Dedifferentiated amniotic fluid mesenchymal stem cell (primary cell): ENCODE measurements around the gene HOXB7.

Experiments
- DNase-seq: peaks from one replicate; pipeline ENCODE4 v3.0.0-alpha.2; 2016; ENCODE audit errors: extremely low spot score

Gene HOXB7

GRCh38 chr17:48610282-48611211, at the start of gene HOXB7:
Gene HOXB7, minus strand, starts transcription at chr17:48611017. Its CDS starts 99 bp downstream, at chr17:48610918.
- DNase-seq = no peak

GRCh38 chr17:48655913-48656312, 45.1 kb upstream of the HOXB7 start:
- no peak for DNase-seq

DNA sequence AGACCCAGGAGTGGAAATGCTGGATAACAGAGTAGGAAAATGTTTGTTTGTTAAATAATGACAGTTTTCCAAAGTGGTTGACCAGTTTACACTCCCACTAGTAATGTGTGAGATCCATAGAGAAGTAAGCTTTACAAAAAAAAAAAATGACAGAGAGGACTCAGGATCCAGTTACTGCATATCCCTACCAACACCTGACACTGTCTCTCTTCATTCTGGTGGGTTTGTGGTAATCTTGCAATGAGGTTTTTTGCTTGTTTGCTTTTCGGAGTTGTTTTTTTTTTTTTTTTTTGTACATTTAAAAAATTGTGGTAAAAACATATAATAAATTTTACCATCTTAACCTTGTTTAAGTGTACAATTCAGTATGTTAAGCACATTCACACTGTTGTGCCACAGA, 38.9 kb upstream of the HOXB7 start:
- DNase-seq = no peak

- DNase-seq = no peak
These were observed 37.1 kb upstream of the HOXB7 start for GRCh38 chr17:48647963-48648245.

DNA sequence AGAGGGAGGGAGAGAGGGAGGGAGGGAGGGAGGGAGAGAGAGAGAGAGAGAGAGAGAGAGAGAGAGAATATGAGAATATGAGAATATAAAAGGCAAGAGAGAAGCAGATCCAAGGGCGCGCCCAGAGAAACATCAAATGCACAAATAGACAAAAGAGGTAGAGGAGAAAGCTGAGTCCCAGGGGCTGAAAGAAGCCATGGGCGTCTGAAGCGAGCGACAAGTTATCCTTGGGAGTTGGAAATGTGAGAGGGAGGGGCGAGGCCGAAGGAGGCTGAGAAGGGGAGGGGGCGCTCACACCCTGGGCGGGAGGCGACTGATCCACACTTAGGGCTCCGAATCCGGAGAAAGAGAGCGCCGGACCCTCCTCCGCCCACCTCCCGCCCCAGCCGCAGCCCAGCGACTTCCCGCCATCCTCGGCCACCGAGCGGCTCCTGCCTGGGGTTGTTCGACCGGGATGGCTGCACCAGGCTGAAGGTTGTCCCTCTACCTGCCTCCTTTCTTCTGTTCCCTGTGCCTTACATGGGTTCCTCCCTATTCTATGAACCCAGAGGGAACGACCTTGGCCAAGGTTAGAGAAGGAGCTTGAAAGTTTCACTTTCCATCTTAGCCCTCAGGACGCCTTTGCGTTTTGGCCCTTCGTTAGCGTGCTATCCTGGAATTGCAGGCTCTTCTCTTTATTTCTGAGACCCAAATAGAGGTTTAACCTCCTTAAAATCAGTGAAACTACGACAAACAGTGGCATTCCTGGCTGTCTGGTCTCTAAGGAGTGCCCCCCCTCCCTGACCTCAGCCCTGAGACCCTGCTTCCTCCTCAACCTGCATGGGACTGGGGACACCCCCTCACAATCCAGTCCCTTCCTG, 36.5 kb upstream of the HOXB7 start:
- no peak for DNase-seq

DNA sequence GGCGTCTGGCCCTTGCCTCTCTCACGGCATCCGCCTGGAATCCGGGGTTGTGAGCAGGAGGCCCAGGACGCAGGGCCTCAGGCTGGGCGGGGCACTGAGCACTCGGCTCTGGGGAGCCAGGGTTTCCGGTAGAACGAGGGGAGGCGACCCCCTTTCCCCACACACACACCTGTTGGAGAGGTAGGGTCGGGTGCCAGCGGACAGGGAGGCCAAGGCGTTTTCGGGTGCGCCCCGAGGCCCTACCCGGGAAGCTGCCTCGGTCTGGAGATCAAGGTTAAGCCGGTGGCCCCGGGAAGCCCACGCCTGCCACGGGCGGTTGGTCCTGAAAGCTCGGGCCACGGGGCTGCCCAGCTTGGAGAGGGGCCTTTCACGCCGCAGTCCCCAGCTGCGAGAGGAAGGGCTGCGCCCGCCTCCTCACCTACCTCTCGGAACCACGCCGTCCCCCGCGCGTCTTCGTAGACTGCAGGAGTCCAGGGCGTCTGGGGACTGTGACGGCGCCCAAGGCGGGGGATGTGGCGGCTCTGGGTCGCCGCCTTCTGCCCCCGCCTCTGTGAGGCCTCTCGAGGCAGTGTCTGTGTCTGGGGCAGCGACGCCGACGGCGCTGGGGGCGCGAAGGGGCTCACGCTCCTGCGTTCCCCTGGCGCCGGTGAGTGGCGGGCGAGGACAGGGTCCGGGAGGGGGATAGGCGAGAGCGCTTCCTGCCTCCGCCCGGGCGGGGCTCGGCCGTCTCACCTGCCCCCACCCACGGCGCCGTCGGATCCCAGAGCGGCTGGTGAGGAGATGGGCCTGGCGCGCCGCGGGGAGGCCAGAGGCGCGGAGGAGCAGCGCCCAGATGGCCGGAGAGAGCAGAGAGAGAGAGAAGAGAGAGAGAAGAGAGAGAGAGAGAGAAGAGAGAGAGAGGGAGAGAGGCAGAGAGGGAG, 35.6 kb upstream of the HOXB7 start:
- DNase-seq = no peak

GRCh38 chr17:48645639-48646182, 34.9 kb upstream of the HOXB7 start:
- DNase-seq = no peak

DNA sequence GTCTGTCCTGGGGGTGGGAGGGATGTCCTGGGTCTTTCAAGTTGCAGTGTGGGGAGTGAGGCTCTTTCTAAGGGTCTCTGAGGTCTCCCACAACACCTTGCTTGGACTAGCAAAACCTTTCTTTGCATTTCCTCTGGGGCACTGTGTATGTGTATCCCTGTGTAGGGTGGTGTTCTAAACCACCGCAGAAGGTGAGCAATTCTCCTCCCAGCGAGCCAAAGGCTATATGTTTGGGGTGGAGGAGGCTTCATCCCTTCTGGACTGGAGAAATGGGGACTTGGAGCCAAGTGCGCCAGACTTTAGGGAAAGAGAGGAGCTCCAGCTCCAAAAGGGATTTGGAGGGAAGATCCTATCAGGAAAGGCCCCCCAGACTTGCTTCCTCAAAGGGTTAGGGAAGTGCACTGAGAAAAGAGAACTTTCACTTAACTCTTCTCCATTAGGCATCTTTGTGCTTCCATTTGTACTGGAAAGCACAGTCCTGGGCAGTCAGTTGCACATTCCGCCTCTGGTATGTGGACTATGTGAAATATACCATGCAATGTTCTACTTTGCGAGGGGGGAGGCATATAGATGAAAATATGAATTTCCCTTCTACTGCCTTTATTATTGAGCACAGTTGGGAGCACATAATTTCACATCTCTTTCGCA, 34.2 kb upstream of the HOXB7 start:
- DNase-seq = no peak

- DNase-seq = no peak
These were observed 33.3 kb upstream of the HOXB7 start for GRCh38 chr17:48644159-48644558.

DNA sequence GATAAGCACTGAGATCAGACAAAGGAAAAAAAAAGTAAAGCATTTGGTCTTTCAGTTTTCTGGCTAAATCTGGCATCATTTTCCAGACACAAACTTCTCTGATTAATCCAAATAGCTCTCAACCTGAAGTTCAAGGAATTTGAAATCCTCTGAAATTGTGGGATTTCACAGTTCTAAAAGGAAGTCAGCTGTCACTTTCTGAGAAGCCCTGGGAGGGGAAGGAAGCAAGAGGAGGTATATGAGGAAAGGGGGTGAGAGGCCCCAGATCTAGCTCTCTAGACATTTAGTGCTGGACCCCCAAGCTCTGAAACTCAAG, 32.8 kb upstream of the HOXB7 start:
- DNase-seq = no peak

GRCh38 chr17:48642843-48643696, 32.3 kb upstream of the HOXB7 start:
- DNase-seq = no peak

DNA sequence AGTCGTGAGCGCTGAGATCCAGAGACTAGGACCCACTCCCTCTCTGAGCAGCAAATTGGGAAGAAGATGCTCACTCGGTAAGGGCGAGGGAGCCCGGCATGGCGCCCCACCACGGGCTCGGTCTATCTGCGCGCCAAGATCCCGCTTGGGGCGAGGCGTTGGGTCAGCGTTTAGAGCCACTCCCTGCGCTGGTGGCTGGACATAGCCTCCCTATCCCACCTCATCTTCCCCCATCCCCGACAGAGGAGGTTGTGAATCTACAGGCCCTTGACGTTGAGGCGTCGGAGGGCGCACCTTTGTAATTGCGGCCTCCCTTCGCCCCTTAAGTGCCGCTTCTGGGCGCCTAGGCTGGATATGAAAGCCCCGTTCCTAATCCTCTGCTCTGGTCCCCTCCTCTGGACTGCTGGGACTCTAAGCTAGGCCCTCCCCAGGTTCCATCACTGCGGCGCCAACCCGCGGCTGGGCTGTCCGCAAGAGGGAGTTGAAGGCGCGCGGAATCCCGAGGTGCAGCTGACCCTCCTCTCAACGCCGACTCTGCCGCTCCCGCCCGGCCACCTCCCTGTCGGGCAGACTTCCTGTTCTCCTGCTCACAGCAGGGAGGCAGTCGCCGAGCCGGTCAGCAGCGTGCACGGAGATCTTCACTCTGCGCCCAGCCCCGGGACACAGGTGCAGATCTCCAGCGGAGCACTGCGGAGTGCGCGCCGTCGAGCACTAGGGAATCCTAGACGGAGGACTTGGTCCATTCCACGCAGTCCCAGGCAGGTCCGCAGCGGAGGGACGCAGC, 31.4 kb upstream of the HOXB7 start:
- DNase-seq = no peak

DNA sequence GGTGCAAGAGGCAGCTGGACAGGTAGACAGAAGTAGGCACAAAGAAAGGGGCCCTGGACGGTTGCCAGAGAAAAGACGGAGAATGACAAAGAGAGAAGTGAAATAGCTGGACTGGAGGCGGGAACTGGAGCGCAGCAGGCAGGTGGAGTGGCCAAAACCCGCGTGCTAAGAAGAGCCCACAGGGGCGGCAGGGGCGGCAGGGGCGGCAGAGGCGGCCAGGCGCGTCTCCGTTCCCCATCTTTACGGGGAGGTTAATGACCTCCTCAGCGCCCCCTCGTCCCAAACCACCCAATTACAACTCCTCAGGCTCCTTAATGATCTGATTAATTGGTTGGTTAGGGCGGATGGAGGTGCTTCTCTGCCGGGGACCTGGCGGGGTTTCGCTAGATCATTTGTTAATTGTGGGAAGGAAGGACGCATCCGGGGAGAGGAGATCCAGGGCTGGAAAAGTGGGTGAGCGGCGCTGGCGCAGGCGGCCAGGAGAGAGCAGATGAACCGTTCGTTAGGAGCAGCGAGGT, 30.8 kb upstream of the HOXB7 start:
- no peak for DNase-seq

- no peak for DNase-seq
These were observed 30.0 kb upstream of the HOXB7 start for GRCh38 chr17:48640858-48641180.

- DNase-seq = no peak
These were observed 29.4 kb upstream of the HOXB7 start for GRCh38 chr17:48639982-48640857.

GRCh38 chr17:48639136-48639535, 28.3 kb upstream of the HOXB7 start:
- no peak for DNase-seq

- no peak for DNase-seq
These were observed 26.8 kb upstream of the HOXB7 start for GRCh38 chr17:48637323-48638260.
